ENCODE results near the gene TMEM253. TPM values are rescaled to one million over a fixed set of nuclear protein-coding genes. Genes with fewer than 3 reads are reported as not detected.

TMEM253 gene
- total and polyA plus RNA-seq, 4 donors: 0.14 to 0.25 (median 0.19) TPM; not detected in 1

DNA sequence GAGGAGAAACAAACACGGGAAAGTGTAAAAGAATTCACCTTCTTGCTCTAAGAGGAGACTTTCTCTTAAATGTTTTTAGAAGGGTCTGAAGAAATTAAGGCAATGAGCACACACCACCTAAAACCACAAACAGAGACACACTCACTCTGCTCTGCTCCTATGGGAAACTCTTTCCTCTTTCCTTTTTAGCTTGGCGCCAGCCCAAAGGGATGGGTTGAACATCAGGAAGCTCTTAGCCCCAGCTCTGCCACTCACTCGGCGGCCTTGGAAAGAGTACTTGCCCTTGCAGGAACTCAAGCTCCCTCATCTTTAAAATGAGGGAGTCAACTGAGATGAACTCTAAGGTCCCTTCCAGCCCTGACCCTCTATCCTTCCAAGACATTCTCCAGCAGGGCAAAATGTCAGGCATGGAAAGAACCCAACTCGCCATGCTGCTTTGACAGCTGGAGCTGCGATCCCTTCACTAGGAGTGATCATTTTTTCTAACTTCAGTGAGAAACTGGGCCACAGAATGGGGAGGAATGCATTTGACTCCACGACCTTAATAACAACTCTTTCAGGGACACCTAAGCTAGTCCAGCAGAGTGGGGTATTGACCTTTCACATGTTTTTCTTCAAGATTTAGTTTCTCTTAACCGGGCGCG is 44.2 kb upstream of the TMEM253 start:
- no peaks in the 10 kb centered on the region for H3K36me3 ChIP-seq (ENCODE audit: control insufficient read depth in 4 of 4, insufficient read depth in 3 of 4, low read depth in 1 of 4, low read length in 3 of 4)
- H3K9me3 ChIP-seq (ENCODE audit: control insufficient read depth in 4 of 4, low read length in 3 of 4): no peaks in the 10 kb centered on the region
- no peak overlapping the region for H3K4me3 ChIP-seq (ENCODE audit: low read depth in 1 of 3, low read length in 3 of 3)
- DNase-seq (ENCODE audit: low spot score): no peak
- peak overlapping the region; percentile 1 to 6 for H3K27ac ChIP-seq (ENCODE audit: low read depth in 1 of 2, low read length in 2 of 2)
- TF ChIP-seq, protein P1, sequence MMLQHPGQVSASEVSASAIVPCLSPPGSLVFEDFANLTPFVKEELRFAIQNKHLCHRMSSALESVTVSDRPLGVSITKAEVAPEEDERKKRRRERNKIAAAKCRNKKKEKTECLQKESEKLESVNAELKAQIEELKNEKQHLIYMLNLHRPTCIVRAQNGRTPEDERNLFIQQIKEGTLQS (IDR thresholded peaks at IDR 0.05): no peak
- TF ChIP-seq RXRA (IDR thresholded peaks at IDR 0.05) (no peak), FOXA1 (IDR thresholded peaks at IDR 0.05) (no peak), ZBTB33 (IDR thresholded peaks at IDR 0.05) (no peak), MAX (IDR thresholded peaks at IDR 0.05) (no peak), HNF4G (IDR thresholded peaks at IDR 0.05) (no peak), SP1 (IDR thresholded peaks at IDR 0.05) (no peak), JUND (IDR thresholded peaks at IDR 0.05) (no peak), FOXA2 (IDR thresholded peaks at IDR 0.05) (no peak)
- no peaks in the 10 kb centered on the region for H3K27me3 ChIP-seq (ENCODE audit: control insufficient read depth in 4 of 4, insufficient read depth in 4 of 4, low read length in 3 of 4)
- 71% methylated on average over 10 of the region's 10 CpGs for WGBS
- H3K9ac ChIP-seq (ENCODE audit: low read depth in 1 of 2, low read length in 2 of 2): no peak overlapping the region
- H3K4me1 ChIP-seq (ENCODE audit: control insufficient read depth in 4 of 4, insufficient read depth in 4 of 4, low read length in 3 of 4): peaks cover 15 to 62% (median 50%) of the 10 kb centered on the region in 4 donors

DNA sequence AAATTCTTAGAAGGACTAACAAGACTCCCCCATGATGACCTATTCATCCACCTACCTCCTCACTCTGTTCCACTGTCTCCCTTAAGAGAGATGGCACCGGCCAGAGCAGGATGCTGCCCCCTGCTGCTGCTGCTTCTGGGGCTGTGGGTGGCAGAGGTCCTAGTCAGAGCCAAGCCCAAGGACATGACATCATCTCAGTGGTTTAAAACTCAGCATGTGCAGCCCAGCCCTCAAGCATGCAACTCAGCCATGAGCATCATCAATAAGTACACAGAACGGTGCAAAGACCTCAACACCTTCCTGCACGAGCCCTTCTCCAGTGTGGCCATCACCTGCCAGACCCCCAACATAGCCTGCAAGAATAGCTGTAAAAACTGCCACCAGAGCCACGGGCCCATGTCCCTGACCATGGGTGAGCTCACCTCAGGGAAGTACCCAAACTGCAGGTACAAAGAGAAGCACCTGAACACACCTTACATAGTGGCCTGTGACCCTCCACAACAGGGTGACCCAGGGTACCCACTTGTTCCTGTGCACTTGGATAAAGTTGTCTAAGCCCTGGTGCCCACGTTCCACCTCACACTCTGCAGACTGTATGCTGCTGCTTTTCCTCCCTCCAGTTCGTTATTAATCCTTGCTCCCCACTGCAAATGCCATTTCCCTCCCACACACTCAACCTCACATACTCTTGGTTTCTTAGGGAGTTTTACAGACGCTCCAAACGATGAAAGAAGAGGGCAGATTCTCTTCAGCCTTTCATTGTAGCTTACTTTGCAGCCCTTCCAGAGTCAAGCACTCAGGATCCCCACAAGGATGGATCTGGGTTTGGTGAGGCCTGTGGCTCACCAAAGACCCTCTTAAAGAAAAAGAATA is 42.8 kb upstream of the TMEM253 start, which contains the start of gene RNASE8:
RNASE8 (plus strand) TSS at position 20 of the 873 bp plus-strand sequence; CDS start at position 91, 71 bp downstream.
- H3K9me3 ChIP-seq (ENCODE audit: control insufficient read depth in 4 of 4, low read length in 3 of 4): no peaks in the 10 kb centered on the region
- peaks cover 14 to 61% (median 51%) of the 10 kb centered on the region in 4 donors for H3K4me1 ChIP-seq (ENCODE audit: control insufficient read depth in 4 of 4, insufficient read depth in 4 of 4, low read length in 3 of 4)
- TF ChIP-seq RAD21 (IDR thresholded peaks at IDR 0.05) (peak in 1 of 2 donors; percentile 39), GABPA (IDR thresholded peaks at IDR 0.05 in 1 of 2, conservative IDR thresholded peaks at IDR 0.05 in 1 of 2) (no peak)
- no peak within 1 kb of the TSS for H3K9ac ChIP-seq (ENCODE audit: low read depth in 1 of 2, low read length in 2 of 2)
- DNase-seq (ENCODE audit: low spot score): no peak
- H3K27me3 ChIP-seq (ENCODE audit: control insufficient read depth in 4 of 4, insufficient read depth in 4 of 4, low read length in 3 of 4): no peaks in the 10 kb centered on the region
- H3K27ac ChIP-seq (ENCODE audit: low read depth in 1 of 2, low read length in 2 of 2): peak within 1 kb of the TSS; percentile 1 to 6
- H3K4me3 ChIP-seq (ENCODE audit: low read depth in 1 of 3, low read length in 3 of 3): no peak within 1 kb of the TSS
- WGBS: 87% methylated on average over 8 of the region's 8 CpGs
- H3K36me3 ChIP-seq (ENCODE audit: control insufficient read depth in 4 of 4, insufficient read depth in 3 of 4, low read depth in 1 of 4, low read length in 3 of 4): no peaks in the 10 kb centered on the region

GRCh38 chr14:21058903-21059302 is 42.0 kb upstream of the TMEM253 start:
- Histone ChIP-seq H3K36me3 (ENCODE audit: control insufficient read depth in 4 of 4, insufficient read depth in 3 of 4, low read depth in 1 of 4, low read length in 3 of 4) (no peaks in the 10 kb centered on the region), H3K27me3 (ENCODE audit: control insufficient read depth in 4 of 4, insufficient read depth in 4 of 4, low read length in 3 of 4) (no peaks in the 10 kb centered on the region), H3K4me3 (ENCODE audit: low read depth in 1 of 3, low read length in 3 of 3) (no peak overlapping the region), H3K4me1 (ENCODE audit: control insufficient read depth in 4 of 4, insufficient read depth in 4 of 4, low read length in 3 of 4) (peaks cover 8 to 61% (median 51%) of the 10 kb centered on the region in 4 donors), H3K27ac (ENCODE audit: low read depth in 1 of 2, low read length in 2 of 2) (no peak overlapping the region), H3K9me3 (ENCODE audit: control insufficient read depth in 4 of 4, low read length in 3 of 4) (no peaks in the 10 kb centered on the region), H3K9ac (ENCODE audit: low read depth in 1 of 2, low read length in 2 of 2) (no peak overlapping the region)
- 87% methylated on average over 5 of the region's 5 CpGs for WGBS
- no peak for DNase-seq (ENCODE audit: low spot score)
- TF ChIP-seq, protein P1 (IDR thresholded peaks at IDR 0.05): no peak

Measured in liver (tissue), 9 donors.